Activated T-cell treated with anti-CD3 and anti-CD28 coated beads, Interleukin-2, amount 50 U/mL, for 4 hours (primary cell): ENCODE results near the gene TGFB1I1. TPM values are rescaled to one million over a fixed set of nuclear protein-coding genes. Genes with fewer than 3 reads are reported as not detected.
"Not testable (repeated sequence)": the region's sequence is repeated elsewhere in the genome, so short reads cannot be mapped to it uniquely, and the experiment has no call there.

Source experiments
- ATAC-seq, 2 donors: fragments of 200-7000 bp; cut with Tn5 transposase; one replicate each; pipeline ENCODE4 v1.10.0; 2021
- DNase-seq: peaks from one replicate; pipeline ENCODE4 v3.0.0-alpha.2; 2020
- H3K27me3 Mint-ChIP-seq: one replicate; pipeline ENCODE4 v1.8.0; 2021; ENCODE audit warnings: low read depth, mixed read lengths
- H3K36me3 Mint-ChIP-seq: one replicate; pipeline ENCODE4 v1.8.0; 2022; ENCODE audit warnings: mixed read lengths; ENCODE audit not compliant: insufficient read depth
- H3K4me1 Mint-ChIP-seq: one replicate; pipeline ENCODE4 v1.8.0; 2021; ENCODE audit warnings: low read depth, mixed read lengths
- H3K4me3 Mint-ChIP-seq: one replicate; pipeline ENCODE4 v1.8.0; 2021; ENCODE audit warnings: mild to moderate bottlenecking, moderate library complexity, mixed read lengths
- H3K9me3 Mint-ChIP-seq: one replicate; pipeline ENCODE4 v1.8.0; 2021; ENCODE audit warnings: mixed read lengths
- total RNA-seq, 3 donors: library from RNA; stranded (reverse); gene quantifications; one replicate each; pipeline ENCODE4 v1.2.1, GENCODE V29; 2021

The TGFB1I1 gene
- total RNA-seq, 3 donors from 2014 or later: 0.30 to 0.34 TPM; not detected in 1

- H3K27me3 Mint-ChIP-seq: peaks cover 12% of the 10 kb centered on the region
- ATAC-seq (no peak), DNase-seq (no peak)
- H3K9me3 Mint-ChIP-seq: no peaks in the 10 kb centered on the region
- H3K4me3 Mint-ChIP-seq: no peak overlapping the region
- H3K36me3 Mint-ChIP-seq: no peaks in the 10 kb centered on the region
- H3K4me1 Mint-ChIP-seq: peaks cover 20% of the 10 kb centered on the region
Observed at GRCh38 chr16:31473264-31473984, 1.5 kb downstream of the TGFB1I1 start.

DNA sequence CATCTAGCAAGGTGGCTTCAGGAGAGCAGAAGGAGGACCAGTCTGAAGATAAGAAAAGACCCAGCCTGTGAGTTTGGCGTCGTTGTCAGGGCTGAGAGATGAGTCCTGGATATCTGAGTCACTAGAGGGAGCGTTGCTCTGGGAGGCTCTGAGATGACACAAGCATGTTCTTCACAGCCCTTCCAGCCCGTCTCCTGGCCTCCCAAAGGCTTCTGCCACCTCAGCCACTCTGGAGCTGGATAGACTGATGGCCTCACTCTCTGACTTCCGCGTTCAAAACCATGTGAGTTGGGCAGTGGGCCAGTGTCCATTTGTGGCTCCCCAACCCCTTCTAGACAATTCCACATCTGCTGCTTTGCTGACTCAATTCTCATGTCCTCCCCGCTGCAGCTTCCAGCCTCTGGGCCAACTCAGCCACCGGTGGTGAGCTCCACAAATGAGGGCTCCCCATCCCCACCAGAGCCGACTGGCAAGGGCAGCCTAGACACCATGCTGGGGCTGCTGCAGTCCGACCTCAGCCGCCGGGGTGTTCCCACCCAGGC, 2.3 kb downstream of the TGFB1I1 start:
- DNase-seq (no peak), ATAC-seq (no peak)
- Mint-ChIP-seq H3K36me3 (no peaks in the 10 kb centered on the region), H3K4me3 (no peak overlapping the region), H3K27me3 (peaks cover 12% of the 10 kb centered on the region), H3K9me3 (no peaks in the 10 kb centered on the region), H3K4me1 (peaks cover 20% of the 10 kb centered on the region)

- H3K27me3 Mint-ChIP-seq: peaks cover 12% of the 10 kb centered on the region
- H3K36me3 Mint-ChIP-seq: no peaks in the 10 kb centered on the region
- no peaks in the 10 kb centered on the region for H3K9me3 Mint-ChIP-seq
- DNase-seq (no peak), ATAC-seq (no peak)
- H3K4me3 Mint-ChIP-seq: no peak overlapping the region
- peaks cover 20% of the 10 kb centered on the region for H3K4me1 Mint-ChIP-seq
Observed at GRCh38 chr16:31474773-31475738, 3.1 kb downstream of the TGFB1I1 start.

GRCh38 chr16:31475946-31476302, 4.0 kb downstream of the TGFB1I1 start:
- Mint-ChIP-seq H3K36me3 (no peaks in the 10 kb centered on the region), H3K9me3 (no peaks in the 10 kb centered on the region), H3K4me1 (peaks cover 20% of the 10 kb centered on the region), H3K27me3 (peaks cover 12% of the 10 kb centered on the region), H3K4me3 (peak overlapping the region; percentile 79)
- DNase-seq: no peak
- no peak for ATAC-seq

- Mint-ChIP-seq H3K27me3 (peaks cover 12% of the 10 kb centered on the region), H3K4me3 (peak overlapping the region; percentile 79), H3K4me1 (peaks cover 18% of the 10 kb centered on the region), H3K9me3 (no peaks in the 10 kb centered on the region), H3K36me3 (no peaks in the 10 kb centered on the region)
- ATAC-seq: peak; percentile 88 to 92
- peak; percentile 91 for DNase-seq
Observed at GRCh38 chr16:31476303-31477219, 4.6 kb downstream of the TGFB1I1 start.

DNA sequence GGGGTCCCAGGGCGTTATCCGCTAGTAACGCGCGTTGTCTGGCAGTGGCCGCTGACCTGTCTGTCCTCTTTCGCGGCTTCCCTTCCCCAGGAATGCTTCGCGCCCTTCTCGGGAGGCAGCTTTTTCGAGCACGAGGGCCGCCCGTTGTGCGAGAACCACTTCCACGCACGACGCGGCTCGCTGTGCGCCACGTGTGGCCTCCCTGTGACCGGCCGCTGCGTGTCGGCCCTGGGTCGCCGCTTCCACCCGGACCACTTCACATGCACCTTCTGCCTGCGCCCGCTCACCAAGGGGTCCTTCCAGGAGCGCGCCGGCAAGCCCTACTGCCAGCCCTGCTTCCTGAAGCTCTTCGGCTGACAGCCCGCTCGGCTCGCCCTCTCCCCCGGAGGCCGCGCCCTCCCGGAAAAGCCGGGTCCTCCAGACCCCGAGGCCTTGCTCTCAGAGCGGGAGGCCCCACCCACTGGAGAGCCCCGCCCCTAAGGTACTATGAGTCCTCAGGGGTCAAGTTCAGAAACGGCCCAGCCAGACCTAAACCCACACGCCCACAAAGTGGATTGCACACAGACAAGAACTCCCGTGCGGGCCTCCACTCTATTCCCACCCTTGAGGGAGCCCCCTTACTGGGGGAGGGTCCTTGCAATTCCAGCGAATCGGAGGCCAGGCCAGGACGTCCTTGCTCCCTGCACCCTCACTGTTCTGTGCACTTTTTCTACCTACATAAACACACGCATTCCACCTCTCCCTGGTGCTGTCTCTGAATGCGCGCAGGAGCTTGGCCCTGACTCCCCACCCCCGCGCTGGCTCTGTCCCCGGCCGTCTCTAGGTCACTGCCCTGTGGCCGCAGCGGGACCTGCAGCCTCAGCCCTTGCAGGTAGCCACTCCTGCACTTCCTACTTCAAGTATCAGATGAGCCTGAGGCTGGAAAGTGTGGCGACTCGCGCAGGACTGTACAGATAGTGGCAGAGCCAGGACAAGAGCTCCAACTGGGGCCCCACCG, 5.6 kb downstream of the TGFB1I1 start:
- no peaks in the 10 kb centered on the region for H3K36me3 Mint-ChIP-seq
- DNase-seq: no peak
- peaks cover 16% of the 10 kb centered on the region for H3K4me1 Mint-ChIP-seq
- ATAC-seq: peak; percentile 38 to 42
- peaks cover 10% of the 10 kb centered on the region for H3K27me3 Mint-ChIP-seq
- H3K4me3 Mint-ChIP-seq: peak overlapping the region; percentile 75
- no peaks in the 10 kb centered on the region for H3K9me3 Mint-ChIP-seq

DNA sequence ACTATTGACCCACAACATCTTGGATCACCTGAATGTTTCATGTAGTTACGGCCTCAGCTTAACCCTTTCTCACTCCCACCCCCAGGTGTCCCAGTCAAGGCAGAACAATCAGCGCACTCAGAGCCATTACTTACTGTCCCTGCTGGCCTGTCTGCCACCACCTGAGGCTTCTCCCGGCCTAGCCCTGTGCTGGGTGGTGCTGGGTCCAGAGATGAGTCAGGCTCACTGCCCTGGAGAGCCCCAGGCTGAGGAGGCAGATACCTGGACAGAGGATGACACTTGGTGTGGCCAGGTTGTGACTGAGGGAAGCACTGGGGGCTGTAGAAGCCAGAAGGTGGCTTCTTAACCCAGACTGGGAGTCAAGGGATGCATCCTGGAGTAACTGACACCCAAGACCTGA, 7.0 kb downstream of the TGFB1I1 start:
- Mint-ChIP-seq H3K9me3 (no peaks in the 10 kb centered on the region), H3K36me3 (no peaks in the 10 kb centered on the region), H3K4me3 (no peak overlapping the region), H3K4me1 (peaks cover 15% of the 10 kb centered on the region), H3K27me3 (no peaks in the 10 kb centered on the region)
- DNase-seq (no peak), ATAC-seq (no peak)

DNA sequence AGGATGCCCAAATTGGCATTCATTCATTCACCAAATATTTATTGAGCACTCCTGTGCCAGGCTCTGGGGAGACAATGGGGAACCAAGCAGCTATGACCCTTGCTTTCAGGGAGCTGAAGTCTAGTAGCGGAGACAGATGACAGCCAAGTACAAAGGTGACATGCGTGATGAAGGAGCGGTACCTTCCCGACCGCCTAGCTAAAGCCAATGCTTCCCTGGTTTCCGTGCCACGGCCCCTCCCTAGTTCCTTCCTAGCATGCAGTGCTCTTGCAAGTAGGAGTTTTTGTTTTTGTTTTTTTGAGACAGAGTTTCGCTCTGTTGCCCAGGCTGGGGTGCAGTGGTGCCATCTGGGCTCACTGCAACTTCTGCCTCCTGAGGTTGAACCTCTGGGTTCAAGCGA, 7.8 kb downstream of the TGFB1I1 start:
- DNase-seq: no peak
- H3K36me3 Mint-ChIP-seq: no peaks in the 10 kb centered on the region
- peaks cover 15% of the 10 kb centered on the region for H3K4me1 Mint-ChIP-seq
- H3K4me3 Mint-ChIP-seq: no peak overlapping the region
- no peak for ATAC-seq
- no peaks in the 10 kb centered on the region for H3K27me3 Mint-ChIP-seq
- H3K9me3 Mint-ChIP-seq: no peaks in the 10 kb centered on the region

DNA sequence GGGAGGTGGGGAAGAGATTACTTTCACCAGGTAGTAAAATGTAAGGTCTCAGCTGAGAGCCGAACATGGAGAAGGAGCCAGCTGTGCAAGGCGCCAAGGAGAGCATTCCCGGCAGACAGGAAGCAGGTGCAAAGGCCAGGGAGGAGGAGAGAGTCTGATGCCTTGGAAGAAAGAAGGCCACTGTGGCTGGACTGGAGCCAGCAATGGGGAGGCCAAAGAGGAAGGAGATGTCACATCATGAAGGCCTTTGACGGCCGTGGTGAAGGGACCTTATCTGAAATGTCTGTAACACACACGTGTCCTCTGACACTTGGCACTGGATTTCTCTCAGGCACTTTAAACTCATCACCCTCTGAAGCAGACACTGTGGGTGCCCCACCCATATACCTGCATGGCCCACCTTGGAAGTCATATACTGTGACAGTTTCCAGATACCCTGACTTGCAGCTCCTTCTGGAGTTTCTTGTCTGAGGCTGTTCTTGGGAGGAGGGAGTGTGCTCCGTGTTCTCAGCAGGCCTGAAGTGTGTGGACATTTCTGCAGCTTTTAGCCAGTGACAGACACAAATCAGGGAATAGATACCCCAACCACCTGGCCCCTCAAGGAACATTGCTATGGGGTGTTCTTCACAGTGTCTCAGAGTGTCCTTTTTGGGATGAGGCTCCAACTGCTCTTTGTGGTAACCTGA, 9.0 kb downstream of the TGFB1I1 start:
- Mint-ChIP-seq H3K4me3 (no peak overlapping the region), H3K27me3 (no peaks in the 10 kb centered on the region), H3K36me3 (no peaks in the 10 kb centered on the region), H3K9me3 (no peaks in the 10 kb centered on the region), H3K4me1 (peaks cover 13% of the 10 kb centered on the region)
- DNase-seq (no peak), ATAC-seq (no peak)

DNA sequence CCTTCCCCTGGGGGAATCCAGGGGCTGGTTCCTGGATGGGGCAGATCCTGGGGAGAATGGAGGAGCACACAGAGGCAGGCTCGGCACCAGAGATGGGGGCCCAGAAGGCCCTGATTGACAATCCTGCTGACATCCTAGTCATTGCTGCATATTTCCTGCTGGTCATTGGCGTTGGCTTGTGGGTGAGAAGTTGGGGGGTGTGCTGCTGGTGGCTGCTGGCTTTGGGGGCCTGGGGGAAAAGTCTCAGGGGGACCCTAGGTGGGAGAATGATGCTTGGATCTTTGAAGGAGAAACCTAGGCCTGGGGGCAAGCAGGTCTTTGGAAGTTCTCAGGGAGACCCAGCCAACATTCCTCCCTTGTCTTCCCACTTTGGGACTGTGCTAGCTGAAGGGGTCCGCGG, 11.1 kb downstream of the TGFB1I1 start, which contains the start of gene SLC5A2:
Gene SLC5A2, plus strand, starts transcription at position 43 of the 400 bp plus-strand sequence. Its CDS starts 14 bp downstream, at position 57.
- Mint-ChIP-seq H3K9me3 (no peaks in the 10 kb centered on the region), H3K27me3 (no peaks in the 10 kb centered on the region), H3K36me3 (no peaks in the 10 kb centered on the region), H3K4me1 (peaks cover 13% of the 10 kb centered on the region), H3K4me3 (no peak within 1 kb of the TSS)
- ATAC-seq: no peak
- no peak for DNase-seq

DNA sequence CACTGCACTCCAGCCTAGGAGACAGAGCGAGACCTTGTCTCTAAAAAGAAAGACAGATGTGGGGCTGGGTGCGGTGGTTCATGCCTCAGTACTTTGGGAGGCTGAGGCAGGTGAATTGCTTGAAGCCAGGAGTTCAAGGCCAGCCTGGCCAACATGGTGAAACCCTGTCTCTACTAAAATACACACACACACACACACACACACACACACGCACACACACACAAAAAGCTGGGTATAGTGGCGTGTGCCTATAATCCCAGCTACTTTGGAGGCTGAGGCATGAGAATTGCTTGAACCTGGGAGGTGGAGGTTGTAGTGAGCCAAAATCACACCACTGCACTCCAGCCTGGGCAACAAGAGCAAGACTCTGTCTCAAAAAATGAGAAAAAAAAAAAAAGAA, 12.1 kb downstream of the TGFB1I1 start:
- ATAC-seq, H3K9me3 Mint-ChIP-seq, H3K36me3 Mint-ChIP-seq, H3K4me3 Mint-ChIP-seq, H3K27me3 Mint-ChIP-seq, DNase-seq: not testable (repeated sequence)
- H3K4me1 Mint-ChIP-seq: peaks cover 11% of the 10 kb centered on the region

DNA sequence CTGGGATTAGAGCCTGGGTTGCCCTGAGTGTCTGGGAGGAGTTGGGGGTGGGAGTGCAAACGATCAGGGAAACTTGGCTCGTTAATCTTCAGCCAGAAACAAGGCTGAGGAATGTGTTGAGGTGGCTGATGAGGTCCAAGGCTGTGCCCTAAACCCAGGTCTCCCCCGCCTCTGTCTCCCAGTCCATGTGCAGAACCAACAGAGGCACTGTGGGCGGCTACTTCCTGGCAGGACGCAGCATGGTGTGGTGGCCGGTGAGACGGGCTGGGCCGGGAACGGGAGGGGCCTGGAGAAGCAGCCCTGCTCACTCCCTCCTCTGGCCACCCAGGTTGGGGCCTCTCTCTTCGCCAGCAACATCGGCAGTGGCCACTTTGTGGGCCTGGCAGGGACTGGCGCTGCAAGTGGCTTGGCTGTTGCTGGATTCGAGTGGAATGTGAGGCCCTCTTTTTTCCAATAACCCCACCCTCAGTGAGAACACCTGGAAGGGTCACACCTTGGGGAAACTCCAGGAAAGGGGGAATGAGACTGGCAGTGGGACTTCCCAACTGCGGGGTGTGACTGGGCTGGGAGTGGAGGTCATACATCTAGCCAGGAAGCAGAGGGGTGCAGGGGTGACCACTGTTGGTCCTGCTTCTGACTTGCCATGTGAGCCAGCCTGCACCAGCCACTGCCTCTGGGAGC, 12.7 kb downstream of the TGFB1I1 start:
- Mint-ChIP-seq H3K27me3 (no peaks in the 10 kb centered on the region), H3K9me3 (no peaks in the 10 kb centered on the region), H3K4me3 (no peak overlapping the region), H3K36me3 (no peaks in the 10 kb centered on the region), H3K4me1 (peaks cover 11% of the 10 kb centered on the region)
- ATAC-seq: no peak
- DNase-seq: no peak
